Endothelial cell of umbilical vein (primary cell): Measurements from ENCODE around the gene TOM1. TPM values are rescaled to one million over a fixed set of nuclear protein-coding genes. Genes with fewer than 3 reads are reported as not detected.

ENCODE experiments used
- BruUV-seq: library from RNA; stranded (reverse); fragments of 400-500 nt; replicated peaks from 2 replicates; lab custom pipeline; 2021; lab: Mats Ljungman, UMichigan
- CTCF ChIA-PET: fragments of 300-600, 350-600 bp; sonication (Branson Sonifier 250); formaldehyde crosslinking; loops from one replicate; lab custom pipeline; 2021; ENCODE audit warnings: antibody characterized with exemption, inconsistent platforms; lab: Charles Lee
- POLR2A ChIA-PET: fragments of 300-600, 350-600 bp; sonication (Branson Sonifier 250); formaldehyde crosslinking; loops from one replicate; lab custom pipeline; 2021; ENCODE audit warnings: antibody characterized with exemption, inconsistent platforms; lab: Charles Lee
- DNase-seq: peaks from one replicate; pipeline ENCODE4 v3.0.0-alpha.2; 2011; ENCODE audit warnings: low read depth, low spot score
- FAIRE-seq: peaks from 2 replicates; lab custom pipeline; 2011; peaks lifted over from hg19 to GRCh38; lab: Jason Lieb, UNC
- H2AFZ ChIP-seq: 2 replicates; pipeline ENCODE4 v1.6.0; 2012; ENCODE audit warnings: low read depth, low read length, control low read depth, inconsistent platforms
- H3K27ac ChIP-seq: 2 replicates; pipeline ENCODE4 v1.5.1; 2011; ENCODE audit warnings: low read depth, mild to moderate bottlenecking, control low read depth, low read length, moderate library complexity; ENCODE audit not compliant: insufficient read depth
- H3K27me3 ChIP-seq, 2 experiments: 2 replicates each; pipeline versions ENCODE4 v1.6.0 to v1.6.1; 2011; ENCODE audit warnings: low read length in 2 of 2, mixed read lengths in 1 of 2; ENCODE audit not compliant: control insufficient read depth in 2 of 2, insufficient read depth in 2 of 2
- H3K36me3 ChIP-seq, 2 experiments: 2 replicates in 1 of 2; 3 replicates in 1 of 2; pipeline ENCODE4 v1.5.1; 2011; ENCODE audit warnings: low read length in 2 of 2, mild to moderate bottlenecking in 1 of 2, moderate library complexity in 1 of 2; ENCODE audit not compliant: control insufficient read depth in 2 of 2, insufficient read depth in 2 of 2; ENCODE audit errors: extremely low read depth in 1 of 2
- H3K4me1 ChIP-seq: 3 replicates; pipeline ENCODE4 v1.5.1; 2011; ENCODE audit warnings: mild to moderate bottlenecking, low read length; ENCODE audit not compliant: control insufficient read depth, insufficient read depth; ENCODE audit errors: extremely low read depth
- H3K4me2 ChIP-seq: 2 replicates; pipeline ENCODE4 v1.6.1; 2011; ENCODE audit warnings: low read length, control low read depth, mixed read lengths; ENCODE audit not compliant: insufficient read depth
- H3K4me3 ChIP-seq, 3 experiments: fragments of 200-600 bp in 1 of 3; sonication (generic), shearing (Covaris generic) in 1 of 3; replicated peaks in 1 of 3; 2 replicates each; pipeline ENCODE4 v1.5.1; 2011 to 2016; ENCODE audit warnings: control low read depth in 3 of 3, low read length in 3 of 3, mild to moderate bottlenecking in 2 of 3, inconsistent platforms in 1 of 3, low read depth in 1 of 3, moderate library complexity in 1 of 3; ENCODE audit not compliant: insufficient read depth in 1 of 3
- H3K79me2 ChIP-seq: 2 replicates; pipeline ENCODE4 v1.6.0; 2012; ENCODE audit warnings: low read length, inconsistent platforms; ENCODE audit not compliant: control insufficient read depth, insufficient read depth
- H3K9ac ChIP-seq: replicated peaks from 2 replicates; pipeline ENCODE3; 2011; ENCODE audit warnings: low read length, control low read depth; ENCODE audit not compliant: insufficient read depth; ENCODE audit errors: extremely low read depth
- H3K9me1 ChIP-seq: replicated peaks from 3 replicates; pipeline ENCODE4 v1.6.0; 2011; ENCODE audit warnings: mild to moderate bottlenecking, low read length; ENCODE audit not compliant: control insufficient read depth, insufficient read depth; ENCODE audit errors: extremely low read depth
- H3K9me3 ChIP-seq: replicated peaks from 2 replicates; pipeline ENCODE4 v1.5.1; 2012; ENCODE audit warnings: low read length, inconsistent platforms; ENCODE audit not compliant: control insufficient read depth, insufficient read depth
- H4K20me1 ChIP-seq: replicated peaks from 2 replicates; pipeline ENCODE3; 2011; ENCODE audit warnings: mild to moderate bottlenecking, low read length; ENCODE audit not compliant: control insufficient read depth, insufficient read depth; ENCODE audit errors: extremely low read depth
- CTCF ChIP-seq, 2 donors: IDR thresholded peaks; 1 replicate in 1 of 2; 2 replicates in 1 of 2; pipeline ENCODE4 v1.5.1; 2011; ENCODE audit warnings: low read length in 2 of 2, mild to moderate bottlenecking in 2 of 2, moderate library complexity in 2 of 2, control low read depth in 1 of 2, inconsistent platforms in 1 of 2, low read depth in 1 of 2; ENCODE audit not compliant: insufficient read depth in 1 of 2; ENCODE audit errors: extremely low read depth in 1 of 2
- EZH2 ChIP-seq: IDR thresholded peaks from 2 replicates; pipeline ENCODE4 v1.6.1; 2012; ENCODE audit warnings: borderline replicate concordance, low read depth, mild to moderate bottlenecking, moderate library complexity, low read length, inconsistent platforms; ENCODE audit not compliant: severe bottlenecking
- FOS ChIP-seq: IDR thresholded peaks from 2 replicates; pipeline ENCODE4 v1.6.1; 2011; ENCODE audit warnings: mild to moderate bottlenecking, low read length, moderate library complexity, borderline replicate concordance; ENCODE audit not compliant: insufficient read depth
- GATA2 ChIP-seq: IDR thresholded peaks from 2 replicates; pipeline ENCODE4 v1.7.0; 2011; ENCODE audit warnings: low read depth, mild to moderate bottlenecking, moderate library complexity, mixed read lengths, low read length; ENCODE audit not compliant: insufficient read length, insufficient read depth
- JUN ChIP-seq: IDR thresholded peaks from 2 replicates; pipeline ENCODE4 v1.6.1; 2011; ENCODE audit warnings: borderline replicate concordance, low read depth; ENCODE audit not compliant: insufficient read length, insufficient read depth
- MAX ChIP-seq: IDR thresholded peaks from 2 replicates; pipeline ENCODE4 v1.6.1; 2011; ENCODE audit not compliant: insufficient read depth, insufficient read length
- MYC ChIP-seq: IDR thresholded peaks from one replicate; pipeline ENCODE4 v1.6.1; 2011; ENCODE audit warnings: mild to moderate bottlenecking, low read depth, low read length
- POLR2A ChIP-seq: IDR thresholded peaks from 2 replicates; pipeline ENCODE4 v1.6.1; 2012; ENCODE audit warnings: low read depth, mild to moderate bottlenecking, control low read depth, low read length
- POLR2AphosphoS5 ChIP-seq: IDR thresholded peaks from 2 replicates; pipeline ENCODE4 v1.6.1; 2012; ENCODE audit warnings: low read depth, mild to moderate bottlenecking, control low read depth, low read length, moderate library complexity; ENCODE audit not compliant: insufficient read depth
- dilution Hi-C: fragments of 300-500 bp; cut with MboI; formaldehyde crosslinking; loops from one replicate; pipeline ENCODE4 v1.15.0; 2019; ENCODE audit warnings: low sequenced_read_pairs; ENCODE audit not compliant: extremely low pct_ligation_motif_present
- intact Hi-C: fragments of 100-400 bp; cut with micrococcal nuclease; formaldehyde crosslinking; loops from one replicate; pipeline ENCODE4 v1.10.0; 2022
- polyA plus RNA-seq, 4 experiments: library from polyadenylated mRNA; depleted of rRNA in 3 of 4; stranded (reverse) in 3 of 4; unstranded in 1 of 4; fragments of >200 nt; gene quantifications; 2 replicates each; pipeline versions ENCODE4 v1.2.1 to v1.2.3, GENCODE V29; 2011 to 2012; ENCODE audit warnings: missing spikeins in 1 of 4
- total RNA-seq: library from RNA; stranded (reverse); gene quantifications from 2 replicates; pipeline ENCODE4 v1.2.3, GENCODE V29; 2021

TOM1 gene
- total and polyA plus RNA-seq, 2 donors (not counting 3 experiments of a cell fraction or from before 2014, with no cell fraction given): 36.4 to 74.4 TPM

- no peak for FAIRE-seq
- ChIA-PET POLR2A (interaction anchor here (1.1 kb wide), 1 partner anchor 29 kb away, joined by 3 read pairs; the partner anchor contains the start of gene TOM1), CTCF (interaction anchor here (1.1 to 3.8 kb wide), 3 partner anchors 15 to 29 kb away, joined by 3 to 17 read pairs (median 4); partner anchors contain the start of gene TOM1)
- Histone ChIP-seq H3K4me1 (peaks cover 20% of the 10 kb centered on the region), H3K4me3 (no peak overlapping the region), H3K9ac (no peak overlapping the region), H3K79me2 (no peaks in the 10 kb centered on the region), H3K9me3 (no peaks in the 10 kb centered on the region), H3K4me2 (no peak overlapping the region), H4K20me1 (no peaks in the 10 kb centered on the region), H3K27me3 (no peaks in the 10 kb centered on the region), H3K27ac (no peak overlapping the region), H3K36me3 (peaks cover 2 to 41% of the 10 kb centered on the region in 2 experiments), H3K9me1 (no peaks in the 10 kb centered on the region), H2AFZ (no peak overlapping the region)
- BruUV-seq: no TSS peak
- dilution Hi-C loops: no loop called here
- TF ChIP-seq CTCF (IDR thresholded peaks at IDR 0.05; ENCODE audit: extremely low read depth in 1 of 2, insufficient read depth in 1 of 2, low read depth in 1 of 2, low read length in 2 of 2): no peak
- TF ChIP-seq MAX: no peak
- no peak for TF ChIP-seq FOS
- TF ChIP-seq POLR2A: no peak
- TF ChIP-seq GATA2: no peak
- TF ChIP-seq POLR2AphosphoS5: no peak
- no peak for TF ChIP-seq MYC
- TF ChIP-seq EZH2: no peak
- no peak for TF ChIP-seq JUN
- intact Hi-C loops: no loop called here
- DNase-seq: peak; percentile 40
These were observed 28.8 kb downstream of the TOM1 start for GRCh38 chr22:35328472-35328885.
